K562 (cell line): ENCODE data around the gene ZBED4.

ENCODE experiments used
- CREB3L1 ChIP-seq: fragments of 450-650 bp; IDR thresholded peaks from 2 replicates; pipeline ENCODE4 v1.6.1; 2014; ENCODE audit warnings: low read depth, mild to moderate bottlenecking, moderate library complexity, borderline replicate concordance
- EZH2 ChIP-seq: IDR thresholded peaks from 2 replicates; pipeline ENCODE4 v1.6.1; 2012; ENCODE audit warnings: low read depth, mild to moderate bottlenecking, inconsistent platforms, low read length, borderline replicate concordance
- HDGF ChIP-seq: fragments of 450-650 bp; IDR thresholded peaks from 2 replicates; pipeline ENCODE4 v1.6.1; 2016
- RAD21 ChIP-seq, 2 experiments: fragments of 250-450 bp in 1 of 2; fragments of 450-650 bp in 1 of 2; sonication (Bioruptor Pico) in 1 of 2; formaldehyde crosslinking in 1 of 2; IDR thresholded peaks in 1 of 2; conservative IDR thresholded peaks in 1 of 2; 2 replicates each; pipeline versions ENCODE4 v1.4.0 to v1.8.0; 2020 to 2022; ENCODE audit warnings: mild to moderate bottlenecking in 2 of 2, moderate library complexity in 1 of 2
- RFX5 ChIP-seq: IDR thresholded peaks from 2 replicates; pipeline ENCODE4 v1.6.1; 2011; ENCODE audit warnings: low read depth, mild to moderate bottlenecking, improper control_type of control experiment, low read length
- TRIM24 ChIP-seq, 2 experiments: fragments of 450-650 bp; IDR thresholded peaks; 2 replicates each; pipeline ENCODE4 v1.6.1; 2016
- ZNF146 ChIP-seq: IDR thresholded peaks from one replicate; pipeline ENCODE4 v1.6.1; 2018; ENCODE audit warnings: missing compliant biosample characterization; ENCODE audit not compliant: unreplicated experiment
- ZNF445 ChIP-seq: fragments of 250-450 bp; sonication (Bioruptor Pico); IDR thresholded peaks from 2 replicates; pipeline ENCODE4 v1.4.0; 2020; ENCODE audit warnings: low read depth, mild to moderate bottlenecking, moderate library complexity
- TF ChIP-seq, protein P1 (sequence below), 3 experiments: IDR thresholded peaks in 2 of 3; conservative IDR thresholded peaks in 1 of 3; 2 replicates each; pipeline ENCODE4 v1.5.1; 2011 to 2012; ENCODE audit warnings: low read length in 3 of 3, mild to moderate bottlenecking in 3 of 3, control low read depth in 2 of 3, improper control_type of control experiment in 1 of 3, inconsistent platforms in 1 of 3, low read depth in 1 of 3, mixed read lengths in 1 of 3, moderate library complexity in 1 of 3; ENCODE audit not compliant: insufficient read depth in 2 of 3
- TF ChIP-seq, protein P2 (sequence below): fragments of 250-450 bp; sonication (Bioruptor Pico); IDR thresholded peaks from 2 replicates; pipeline ENCODE4 v1.5.0; 2020; ENCODE audit warnings: mild to moderate bottlenecking

- no peak for TF ChIP-seq HDGF
- TF ChIP-seq RFX5 = no peak
- no peak for TF ChIP-seq ZNF445
- TF ChIP-seq CREB3L1 = no peak
- TF ChIP-seq, protein P1, sequence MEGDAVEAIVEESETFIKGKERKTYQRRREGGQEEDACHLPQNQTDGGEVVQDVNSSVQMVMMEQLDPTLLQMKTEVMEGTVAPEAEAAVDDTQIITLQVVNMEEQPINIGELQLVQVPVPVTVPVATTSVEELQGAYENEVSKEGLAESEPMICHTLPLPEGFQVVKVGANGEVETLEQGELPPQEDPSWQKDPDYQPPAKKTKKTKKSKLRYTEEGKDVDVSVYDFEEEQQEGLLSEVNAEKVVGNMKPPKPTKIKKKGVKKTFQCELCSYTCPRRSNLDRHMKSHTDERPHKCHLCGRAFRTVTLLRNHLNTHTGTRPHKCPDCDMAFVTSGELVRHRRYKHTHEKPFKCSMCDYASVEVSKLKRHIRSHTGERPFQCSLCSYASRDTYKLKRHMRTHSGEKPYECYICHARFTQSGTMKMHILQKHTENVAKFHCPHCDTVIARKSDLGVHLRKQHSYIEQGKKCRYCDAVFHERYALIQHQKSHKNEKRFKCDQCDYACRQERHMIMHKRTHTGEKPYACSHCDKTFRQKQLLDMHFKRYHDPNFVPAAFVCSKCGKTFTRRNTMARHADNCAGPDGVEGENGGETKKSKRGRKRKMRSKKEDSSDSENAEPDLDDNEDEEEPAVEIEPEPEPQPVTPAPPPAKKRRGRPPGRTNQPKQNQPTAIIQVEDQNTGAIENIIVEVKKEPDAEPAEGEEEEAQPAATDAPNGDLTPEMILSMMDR (IDR thresholded peaks at IDR 0.05 in 2 of 3, conservative IDR thresholded peaks at IDR 0.05 in 1 of 3; ENCODE audit: insufficient read depth in 2 of 3, low read depth in 1 of 3, low read length in 3 of 3) = no peak
- TF ChIP-seq EZH2 = no peak
- TF ChIP-seq, protein P2, sequence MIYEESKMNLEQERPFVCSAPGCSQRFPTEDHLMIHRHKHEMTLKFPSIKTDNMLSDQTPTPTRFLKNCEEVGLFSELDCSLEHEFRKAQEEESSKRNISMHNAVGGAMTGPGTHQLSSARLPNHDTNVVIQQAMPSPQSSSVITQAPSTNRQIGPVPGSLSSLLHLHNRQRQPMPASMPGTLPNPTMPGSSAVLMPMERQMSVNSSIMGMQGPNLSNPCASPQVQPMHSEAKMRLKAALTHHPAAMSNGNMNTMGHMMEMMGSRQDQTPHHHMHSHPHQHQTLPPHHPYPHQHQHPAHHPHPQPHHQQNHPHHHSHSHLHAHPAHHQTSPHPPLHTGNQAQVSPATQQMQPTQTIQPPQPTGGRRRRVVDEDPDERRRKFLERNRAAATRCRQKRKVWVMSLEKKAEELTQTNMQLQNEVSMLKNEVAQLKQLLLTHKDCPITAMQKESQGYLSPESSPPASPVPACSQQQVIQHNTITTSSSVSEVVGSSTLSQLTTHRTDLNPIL (CRISPR knock-in tag) = no peak
- no peak; a peak in 1 of 4 replicates for TF ChIP-seq RAD21 (CRISPR knock-in tag; conservative IDR thresholded peaks at IDR 0.05 in 1 of 2, IDR thresholded peaks at IDR 0.05 in 1 of 2)
- no peak for TF ChIP-seq TRIM24 (IDR thresholded peaks at IDR 0.05)
- TF ChIP-seq ZNF146 (CRISPR knock-in tag) = no peak
These were observed 32.7 kb upstream of the ZBED4 start for GRCh38 chr22:49820984-49821383.
